Hematopoietic multipotent progenitor cell treated with erythropoietin and hydrocortisone succinate and interleukin-3 and kit ligand, for 6 days (in vitro differentiated cells): ENCODE results near the gene P2RX7.
"Not testable (repeated sequence)": the region's sequence is repeated elsewhere in the genome, so short reads cannot be mapped to it uniquely, and the experiment has no call there.

ENCODE experiments used
- DNase-seq: peaks from one replicate; pipeline ENCODE4 v3.0.0-alpha.2; 2015

P2RX7 gene

DNA sequence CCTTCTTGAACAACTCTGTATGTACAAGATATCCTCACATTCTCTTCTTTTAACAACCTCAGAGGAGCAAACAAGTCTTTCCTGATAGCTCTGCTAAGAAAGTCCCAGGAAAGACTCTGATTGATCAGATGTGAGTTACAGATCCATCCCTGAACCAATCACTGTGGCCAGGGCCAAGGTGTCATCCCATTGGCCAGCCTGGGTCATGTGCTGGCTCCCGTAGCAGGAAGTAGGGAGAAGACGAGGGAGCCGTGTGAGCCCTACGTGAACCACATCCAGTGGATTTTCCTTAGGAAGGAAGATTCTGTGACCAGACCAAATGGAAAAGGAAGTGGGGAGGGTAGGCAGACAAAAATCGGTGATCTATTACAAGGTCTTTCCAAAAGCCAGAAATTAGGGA is 5.6 kb downstream of the P2RX7 start:
- DNase-seq = no peak

GRCh38 chr12:121139286-121139685 is 6.6 kb downstream of the P2RX7 start:
- DNase-seq = no peak

DNA sequence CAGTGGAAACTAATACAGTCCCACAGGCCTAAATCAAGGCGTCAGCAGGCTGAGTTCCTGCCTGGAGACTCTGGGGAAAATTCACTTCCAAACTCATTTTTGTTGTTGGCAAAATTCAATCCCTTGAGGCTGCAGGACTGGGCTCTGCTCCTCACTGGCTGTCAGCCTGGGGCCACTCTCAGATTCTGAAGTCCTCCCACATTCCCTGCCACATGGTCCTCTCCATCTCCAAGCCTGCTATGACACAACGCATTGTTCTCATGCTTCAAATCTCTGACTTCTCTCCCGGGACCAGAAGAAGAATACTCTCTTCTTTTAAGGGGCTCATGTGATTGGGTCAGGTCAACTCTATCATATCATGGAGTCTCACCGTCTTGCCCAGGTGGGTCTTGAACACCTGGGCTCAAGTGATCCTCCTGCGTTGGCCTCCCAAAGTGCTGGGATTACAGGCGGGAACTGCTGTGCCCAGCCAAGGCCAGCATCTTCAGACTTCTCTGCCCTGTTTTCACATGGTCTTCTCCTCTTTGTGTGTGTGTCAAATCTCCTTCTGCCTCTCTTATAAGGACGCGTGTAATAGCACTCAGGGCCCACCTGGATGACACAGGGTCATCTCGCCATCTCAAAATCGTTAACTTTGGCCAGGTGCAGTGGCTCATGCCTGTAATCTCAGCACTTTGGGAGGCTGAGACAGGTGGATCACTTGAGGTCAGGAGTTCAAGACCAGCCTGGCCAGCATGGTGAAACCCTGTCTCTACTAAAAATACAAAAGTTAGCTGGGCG is 9.7 kb downstream of the P2RX7 start:
- no peak for DNase-seq

- DNase-seq = no peak
Measured at GRCh38 chr12:121144416-121144914, 11.8 kb downstream of the P2RX7 start.

GRCh38 chr12:121145221-121145620 is 12.5 kb downstream of the P2RX7 start:
- peak; percentile 37 for DNase-seq

DNA sequence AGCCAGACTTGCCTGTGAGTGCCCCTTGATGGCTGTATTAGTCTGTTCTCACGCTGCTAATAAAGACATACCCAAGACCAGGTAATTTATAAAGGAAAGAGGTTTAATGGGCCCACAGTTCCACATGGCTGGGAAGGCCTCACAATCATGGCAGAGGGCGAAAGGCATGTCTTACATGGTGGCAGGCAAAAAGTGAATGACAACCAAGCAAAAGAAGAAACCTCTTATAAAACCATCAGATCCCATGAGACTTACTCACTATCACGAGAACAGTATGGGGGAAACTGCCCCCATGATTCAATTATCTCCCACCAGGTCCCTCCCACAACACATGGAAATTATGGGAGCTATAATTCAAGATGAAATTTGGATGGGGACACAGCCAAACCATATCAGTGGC is 16.6 kb downstream of the P2RX7 start:
- DNase-seq = not testable (repeated sequence)

DNA sequence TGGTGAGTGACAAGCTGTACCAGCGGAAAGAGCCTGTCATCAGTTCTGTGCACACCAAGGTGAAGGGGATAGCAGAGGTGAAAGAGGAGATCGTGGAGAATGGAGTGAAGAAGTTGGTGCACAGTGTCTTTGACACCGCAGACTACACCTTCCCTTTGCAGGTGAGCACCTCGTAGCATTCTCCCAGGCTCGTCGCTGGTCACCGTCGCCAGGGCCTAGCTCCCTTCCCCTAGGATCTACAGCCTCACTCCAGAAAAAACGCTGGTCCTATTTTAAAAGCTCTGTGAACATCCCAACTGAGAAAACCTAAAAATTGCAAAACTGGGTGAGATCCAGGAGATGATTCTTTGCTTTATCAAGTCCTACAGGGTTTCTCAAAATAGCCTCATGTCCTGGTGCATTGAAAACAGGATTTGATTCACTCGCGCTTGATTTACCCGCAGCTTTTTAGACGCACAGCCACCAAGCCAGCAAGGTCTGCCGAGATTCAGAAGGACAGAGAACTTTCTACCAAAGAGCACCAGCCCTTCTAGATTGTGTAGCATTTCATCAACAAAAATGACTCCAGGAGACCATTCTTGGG is 22.2 kb downstream of the P2RX7 start:
- no peak for DNase-seq

GRCh38 chr12:121156365-121156764 is 23.7 kb downstream of the P2RX7 start:
- DNase-seq = no peak

DNA sequence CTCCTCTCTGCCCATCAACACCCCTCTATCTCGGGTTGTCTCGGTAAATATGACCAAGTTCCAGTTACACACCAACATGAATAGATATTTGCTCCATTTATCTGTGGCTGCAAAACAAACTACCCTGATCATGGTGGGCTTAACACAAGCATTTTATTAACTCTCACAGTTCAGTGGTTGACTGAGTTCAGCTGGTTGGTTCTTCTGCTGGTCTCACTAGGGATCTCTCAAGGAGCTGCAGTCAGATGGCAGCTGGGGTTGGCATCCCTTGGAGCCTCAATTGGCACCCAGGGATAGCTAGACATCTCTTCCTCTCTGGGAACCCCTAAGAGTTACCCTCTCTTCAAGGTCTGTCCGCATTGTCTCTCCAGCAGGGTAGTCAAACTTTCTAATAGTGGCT is 25.4 kb downstream of the P2RX7 start:
- no peak for DNase-seq

DNA sequence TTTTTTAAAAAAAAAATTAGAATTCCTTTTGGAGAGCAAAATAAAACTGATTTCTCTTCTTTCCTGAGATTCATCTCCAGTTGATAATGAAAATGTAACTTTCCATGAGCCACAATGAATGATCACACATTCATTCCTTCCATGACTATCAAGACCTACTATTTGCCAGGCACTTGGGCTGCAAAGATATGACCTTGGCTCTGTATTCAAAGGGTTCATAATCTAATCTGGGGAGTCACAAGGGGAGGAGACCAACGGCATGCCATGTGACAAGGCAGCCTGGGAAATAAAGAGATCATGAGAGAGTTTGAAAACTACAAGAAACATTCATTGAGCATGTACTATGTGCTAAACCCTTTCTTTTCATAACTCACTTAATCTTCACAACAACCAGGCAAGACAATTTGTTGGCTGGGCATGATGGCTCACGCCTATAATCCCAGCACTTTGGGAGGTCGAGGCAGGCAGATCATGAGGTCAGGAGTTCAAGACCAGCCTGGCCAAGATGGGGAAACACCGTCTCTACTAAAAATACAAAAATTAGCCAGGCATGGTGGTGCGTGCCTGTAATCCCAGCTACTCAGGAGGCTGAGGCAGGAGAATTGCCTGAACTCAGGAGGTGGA is 26.2 kb downstream of the P2RX7 start:
- peak; percentile 79 for DNase-seq

GRCh38 chr12:121159467-121160307 is 27.0 kb downstream of the P2RX7 start:
- no peak for DNase-seq

- no peak for DNase-seq
Measured at GRCh38 chr12:121162384-121162783, 29.7 kb downstream of the P2RX7 start.

GRCh38 chr12:121162985-121163384 is 30.3 kb downstream of the P2RX7 start:
- DNase-seq = no peak

DNA sequence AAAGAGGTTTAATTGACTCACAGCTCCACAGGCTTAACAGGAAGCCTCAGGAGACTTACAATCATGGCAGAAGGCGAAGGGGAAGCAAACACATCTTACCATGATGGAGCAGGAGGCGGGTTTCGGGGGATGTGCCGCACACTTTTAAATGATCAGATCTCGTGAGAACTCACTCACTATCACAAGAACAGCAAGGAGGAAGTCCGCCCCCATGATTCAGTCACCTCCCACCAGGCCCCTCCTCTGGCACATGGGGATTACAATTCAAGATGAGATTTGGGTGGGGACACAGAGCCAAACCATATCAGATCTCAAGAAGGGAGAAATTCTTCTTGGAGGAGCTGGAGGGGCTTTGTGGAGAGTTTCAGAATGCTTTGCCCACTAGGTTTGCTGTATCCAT is 32.2 kb downstream of the P2RX7 start:
- not testable (repeated sequence) for DNase-seq

GRCh38 chr12:121165316-121165715 is 32.6 kb downstream of the P2RX7 start:
- no peak for DNase-seq

- no peak for DNase-seq
Measured at GRCh38 chr12:121166356-121166755, 33.7 kb downstream of the P2RX7 start.

DNA sequence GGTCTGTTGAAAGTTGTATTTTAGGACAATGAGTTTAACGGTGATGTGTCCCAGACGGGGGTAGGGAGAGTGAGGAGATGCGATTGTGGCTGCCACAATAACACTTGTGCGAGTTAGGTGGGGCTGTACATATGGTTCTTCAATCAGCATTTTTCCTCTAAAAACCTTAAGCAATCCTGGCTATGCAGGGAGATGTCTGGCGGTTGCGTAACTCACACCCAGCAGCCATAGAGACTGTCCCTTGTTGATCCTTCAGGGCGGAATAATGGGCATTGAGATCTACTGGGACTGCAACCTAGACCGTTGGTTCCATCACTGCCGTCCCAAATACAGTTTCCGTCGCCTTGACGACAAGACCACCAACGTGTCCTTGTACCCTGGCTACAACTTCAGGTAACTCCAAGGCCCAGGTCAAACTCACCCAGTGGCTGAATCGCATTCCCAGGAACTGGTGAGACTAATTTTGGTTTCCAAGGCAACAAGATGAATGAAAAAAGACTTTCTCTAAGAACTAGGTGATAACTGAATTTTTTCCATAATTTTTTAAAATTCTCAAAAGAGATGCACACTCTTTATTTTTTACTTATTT is 34.6 kb downstream of the P2RX7 start:
- no peak for DNase-seq

DNA sequence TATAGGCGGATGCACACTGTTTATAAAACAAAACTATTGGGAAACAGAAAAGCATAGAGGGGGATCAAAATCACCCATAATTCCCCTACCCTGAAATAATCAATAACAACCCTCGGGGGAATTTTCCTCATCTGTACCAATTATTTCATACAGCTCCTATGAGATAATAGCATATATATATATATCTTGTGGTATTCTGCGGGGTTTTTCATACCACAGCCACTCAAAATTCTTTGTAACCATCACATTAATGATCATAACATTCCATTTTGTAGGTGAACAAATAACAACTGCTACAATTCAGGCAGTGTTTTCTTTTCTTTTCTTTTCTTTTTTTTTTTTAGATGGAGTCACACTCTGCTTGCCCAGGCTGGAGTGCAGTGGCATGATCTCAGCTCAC is 35.3 kb downstream of the P2RX7 start:
- DNase-seq = no peak

DNA sequence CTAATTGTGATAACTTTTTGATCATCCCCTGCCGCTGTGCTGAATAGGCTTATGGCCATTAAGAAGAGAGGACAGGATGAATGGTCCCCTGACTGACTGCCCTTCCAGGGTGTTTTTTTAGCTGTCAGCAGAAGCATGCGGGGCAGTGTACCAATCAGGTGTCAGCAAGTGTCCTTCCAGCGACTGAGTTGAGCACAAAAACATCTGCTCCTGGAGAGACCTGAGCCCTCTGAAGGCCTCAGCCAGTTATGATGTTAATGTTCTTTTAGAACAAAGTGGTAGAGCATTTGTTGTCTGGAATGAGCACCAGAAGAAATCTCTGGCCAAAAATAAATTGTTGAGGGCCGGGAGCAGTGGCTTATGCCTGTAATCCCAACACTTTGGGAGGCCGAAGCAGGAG is 37.5 kb downstream of the P2RX7 start:
- DNase-seq = no peak

- no peak for DNase-seq
Measured at GRCh38 chr12:121170611-121171260, 38.1 kb downstream of the P2RX7 start.

GRCh38 chr12:121172145-121172544 is 39.5 kb downstream of the P2RX7 start:
- DNase-seq = no peak
